HUES6 (cell line): ENCODE measurements around the gene ZBTB20.

Experiments
- H3K27ac ChIP-seq: 2 replicates; pipeline ENCODE4 v1.7.0; 2013; ENCODE audit warnings: low read depth, mild to moderate bottlenecking, low read length, inconsistent platforms
- H3K27me3 ChIP-seq: 2 replicates; pipeline ENCODE4 v1.6.1; 2013; ENCODE audit warnings: low read length; ENCODE audit not compliant: control insufficient read depth, insufficient read depth
- H3K36me3 ChIP-seq: 2 replicates; pipeline ENCODE4 v1.6.1; 2013; ENCODE audit warnings: low read length; ENCODE audit not compliant: control insufficient read depth, insufficient read depth
- H3K4me1 ChIP-seq: 2 replicates; pipeline ENCODE4 v1.6.1; 2013; ENCODE audit warnings: low read length; ENCODE audit not compliant: control insufficient read depth, insufficient read depth
- H3K4me3 ChIP-seq: 2 replicates; pipeline ENCODE4 v1.5.1; 2013; ENCODE audit warnings: low read depth, low read length
- H3K9ac ChIP-seq: one replicate; pipeline ENCODE4 v1.6.1; 2013; ENCODE audit warnings: mild to moderate bottlenecking, low read length
- H3K9me3 ChIP-seq: 2 replicates; pipeline ENCODE4 v1.6.1; 2013; ENCODE audit warnings: low read depth, low read length; ENCODE audit not compliant: control insufficient read depth, insufficient read depth

The ZBTB20 gene

DNA sequence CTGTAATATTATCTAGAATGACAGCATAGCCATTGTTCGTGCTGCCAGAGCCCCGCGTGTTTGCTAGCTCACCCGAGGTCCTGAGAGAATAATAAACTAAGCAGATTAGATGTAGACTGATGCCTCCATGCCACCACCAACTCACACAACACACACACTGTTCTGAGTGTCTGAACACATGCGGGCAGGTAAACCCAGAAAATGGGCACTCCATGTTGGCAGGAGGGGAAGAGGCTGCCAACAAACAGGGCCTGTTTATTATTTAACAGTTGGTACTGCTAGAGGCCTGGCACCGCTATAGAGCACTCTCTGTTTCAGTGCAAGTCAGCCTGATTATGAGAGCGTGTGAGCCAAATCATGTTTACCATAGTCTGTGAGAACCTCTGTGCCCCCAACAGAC, 299.0 kb downstream of the ZBTB20 start:
- no peak overlapping the region for H3K9ac ChIP-seq
- no peak overlapping the region for H3K27ac ChIP-seq
- no peaks in the 10 kb centered on the region for H3K9me3 ChIP-seq
- no peaks in the 10 kb centered on the region for H3K27me3 ChIP-seq
- peaks cover under 1% of the 10 kb centered on the region; the same call in 1 of the 2 replicates for H3K4me1 ChIP-seq
- no peaks in the 10 kb centered on the region for H3K36me3 ChIP-seq
- H3K4me3 ChIP-seq, result no peak overlapping the region

GRCh38 chr3:114847564-114847963, 299.5 kb downstream of the ZBTB20 start:
- Histone ChIP-seq H3K4me3 (no peak overlapping the region), H3K27me3 (no peaks in the 10 kb centered on the region), H3K9me3 (no peaks in the 10 kb centered on the region), H3K9ac (no peak overlapping the region), H3K27ac (no peak overlapping the region), H3K36me3 (no peaks in the 10 kb centered on the region), H3K4me1 (no peaks in the 10 kb centered on the region)

DNA sequence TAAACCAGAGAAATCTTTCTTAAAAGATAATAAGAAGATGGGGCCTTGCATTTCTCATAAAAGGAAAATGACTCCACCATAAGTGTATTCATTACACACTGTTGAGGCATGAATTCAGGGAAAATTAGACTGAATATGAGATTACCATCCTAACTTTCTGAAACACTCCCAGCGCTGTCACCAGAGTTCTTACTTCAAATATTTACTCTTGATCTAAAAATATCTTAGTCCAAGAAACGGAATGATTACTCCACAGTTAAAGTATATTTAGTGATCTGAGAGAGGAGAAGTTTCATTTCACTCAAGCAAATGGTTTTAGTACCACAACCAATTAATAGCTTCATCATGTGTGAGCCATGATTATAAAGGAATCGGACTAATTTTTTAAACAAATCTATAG, 300.3 kb downstream of the ZBTB20 start:
- Histone ChIP-seq H3K27ac (no peak overlapping the region), H3K4me3 (no peak overlapping the region), H3K9me3 (no peaks in the 10 kb centered on the region), H3K36me3 (no peaks in the 10 kb centered on the region), H3K9ac (no peak overlapping the region), H3K4me1 (no peaks in the 10 kb centered on the region), H3K27me3 (no peaks in the 10 kb centered on the region)

GRCh38 chr3:114846252-114846651, 300.8 kb downstream of the ZBTB20 start:
- Histone ChIP-seq H3K36me3 (no peaks in the 10 kb centered on the region), H3K9ac (no peak overlapping the region), H3K4me3 (no peak overlapping the region), H3K27ac (no peak overlapping the region), H3K27me3 (no peaks in the 10 kb centered on the region), H3K9me3 (no peaks in the 10 kb centered on the region), H3K4me1 (no peaks in the 10 kb centered on the region)

- Histone ChIP-seq H3K4me1 (no peaks in the 10 kb centered on the region; the same call in 1 of the 2 replicates), H3K4me3 (no peak overlapping the region), H3K27ac (no peak overlapping the region), H3K27me3 (no peaks in the 10 kb centered on the region), H3K9me3 (no peaks in the 10 kb centered on the region), H3K36me3 (no peaks in the 10 kb centered on the region), H3K9ac (no peak overlapping the region)
These were observed 305.6 kb downstream of the ZBTB20 start for GRCh38 chr3:114841515-114841914.

DNA sequence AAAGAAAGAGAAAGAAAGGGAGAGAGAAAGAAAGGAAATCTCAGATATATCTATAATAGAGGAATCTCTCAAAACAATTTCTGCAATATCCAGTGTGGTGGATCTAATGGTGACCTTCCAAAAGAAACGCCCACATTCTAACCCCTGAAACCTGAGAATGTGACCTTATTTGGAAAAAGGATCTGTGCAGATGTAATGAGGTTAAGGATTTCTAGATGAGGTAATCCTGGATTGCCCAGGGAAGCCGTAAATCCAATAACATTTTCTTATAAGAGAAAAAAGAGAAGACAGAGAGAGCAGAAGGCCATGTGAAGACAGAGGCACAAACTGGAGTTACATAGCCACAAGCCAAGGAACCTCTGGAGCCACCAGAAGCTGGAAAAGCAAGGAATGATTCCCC, 307.6 kb downstream of the ZBTB20 start:
- H3K9me3 ChIP-seq, result no peaks in the 10 kb centered on the region
- H3K4me1 ChIP-seq, result no peaks in the 10 kb centered on the region; the same call in 1 of the 2 replicates

GRCh38 chr3:114838025-114838424, 309.1 kb downstream of the ZBTB20 start:
- no peak overlapping the region for H3K27ac ChIP-seq
- H3K36me3 ChIP-seq, result no peaks in the 10 kb centered on the region
- H3K4me3 ChIP-seq, result no peak overlapping the region
- no peaks in the 10 kb centered on the region for H3K27me3 ChIP-seq
- no peak overlapping the region for H3K9ac ChIP-seq
- H3K4me1 ChIP-seq, result no peaks in the 10 kb centered on the region; the same call in 1 of the 2 replicates
- H3K9me3 ChIP-seq, result no peaks in the 10 kb centered on the region

More for the DNA sequence above, 307.6 kb downstream of the ZBTB20 start:
- Histone ChIP-seq H3K27ac (no peak overlapping the region; the same call in 1 of the 2 replicates), H3K9ac (no peak overlapping the region), H3K27me3 (no peaks in the 10 kb centered on the region), H3K4me3 (no peak overlapping the region), H3K36me3 (no peaks in the 10 kb centered on the region)

- no peak overlapping the region for H3K9ac ChIP-seq
- no peak overlapping the region for H3K27ac ChIP-seq
- H3K4me3 ChIP-seq, result no peak overlapping the region
- H3K9me3 ChIP-seq, result no peaks in the 10 kb centered on the region
- no peaks in the 10 kb centered on the region for H3K4me1 ChIP-seq
- H3K36me3 ChIP-seq, result no peaks in the 10 kb centered on the region
- H3K27me3 ChIP-seq, result no peaks in the 10 kb centered on the region
These were observed 312.7 kb downstream of the ZBTB20 start for GRCh38 chr3:114834175-114834940.

- Histone ChIP-seq H3K27ac (no peak overlapping the region), H3K4me1 (no peaks in the 10 kb centered on the region), H3K9ac (no peak overlapping the region), H3K36me3 (no peaks in the 10 kb centered on the region), H3K27me3 (no peaks in the 10 kb centered on the region), H3K9me3 (no peaks in the 10 kb centered on the region), H3K4me3 (no peak overlapping the region)
These were observed 315.2 kb downstream of the ZBTB20 start for GRCh38 chr3:114831861-114832260.

DNA sequence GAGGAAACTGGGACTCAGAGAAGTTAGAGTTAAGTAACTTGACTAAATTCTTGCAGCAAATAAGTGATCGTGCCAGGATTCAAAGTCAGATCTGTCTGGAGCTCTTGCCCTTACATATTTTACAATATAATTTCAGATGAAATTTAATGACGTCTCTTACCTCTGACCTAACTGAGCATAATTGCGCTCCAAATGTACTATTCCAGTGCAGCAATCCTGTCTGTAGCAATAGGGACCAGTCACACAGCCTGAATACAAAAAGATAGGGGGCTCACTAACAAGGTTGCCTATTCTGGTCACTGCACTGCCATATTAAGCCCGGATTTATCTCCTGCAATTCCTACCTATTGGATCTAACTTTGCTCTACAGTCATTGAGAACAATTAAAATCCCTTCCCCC, 316.4 kb downstream of the ZBTB20 start:
- Histone ChIP-seq H3K36me3 (no peaks in the 10 kb centered on the region), H3K27me3 (no peaks in the 10 kb centered on the region), H3K4me1 (no peaks in the 10 kb centered on the region), H3K9me3 (no peaks in the 10 kb centered on the region), H3K4me3 (no peak overlapping the region), H3K9ac (no peak overlapping the region), H3K27ac (no peak overlapping the region)

GRCh38 chr3:114829783-114830182, 317.3 kb downstream of the ZBTB20 start:
- Histone ChIP-seq H3K4me3 (no peak overlapping the region), H3K27ac (no peak overlapping the region), H3K9me3 (no peaks in the 10 kb centered on the region), H3K36me3 (no peaks in the 10 kb centered on the region), H3K27me3 (no peaks in the 10 kb centered on the region), H3K9ac (no peak overlapping the region), H3K4me1 (no peaks in the 10 kb centered on the region)
